Memory B cell (primary cell): ENCODE data around the gene ELAVL3.
A peak's percentile ranks its signal among the peaks of the same experiment; 100 is the strongest.
"Not testable (repeated sequence)": the region's sequence is repeated elsewhere in the genome, so short reads cannot be mapped to it uniquely, and the experiment has no call there.

Experiments used
- ATAC-seq: fragments of 150-1000 bp; cut with Tn5 transposase; 2 replicates; pipeline ENCODE4 v1.10.0; 2021; ENCODE audit warnings: low read depth, mild to moderate bottlenecking, moderate library complexity
- DNase-seq, 2 donors: peaks; one replicate each; pipeline ENCODE4 v3.0.0; 2022; ENCODE audit warnings: low spot score in 2 of 2
- H3K27ac Mint-ChIP-seq: one replicate; pipeline ENCODE4 v1.8.0; 2022; ENCODE audit warnings: mild to moderate bottlenecking, moderate library complexity, mixed read lengths
- H3K27me3 Mint-ChIP-seq: one replicate; pipeline ENCODE4 v1.8.0; 2022; ENCODE audit warnings: mixed read lengths
- H3K36me3 Mint-ChIP-seq: one replicate; pipeline ENCODE4 v1.8.0; 2022; ENCODE audit warnings: mild to moderate bottlenecking, mixed read lengths
- H3K4me1 Mint-ChIP-seq: one replicate; pipeline ENCODE4 v1.8.0; 2022; ENCODE audit warnings: mixed read lengths
- H3K4me3 Mint-ChIP-seq: one replicate; pipeline ENCODE4 v1.8.0; 2022; ENCODE audit warnings: mild to moderate bottlenecking, moderate library complexity, mixed read lengths
- H3K9me3 Mint-ChIP-seq: one replicate; pipeline ENCODE4 v1.8.0; 2022; ENCODE audit warnings: mixed read lengths

ELAVL3 gene

GRCh38 chr19:11458236-11458900 lies 22.5 kb downstream of the ELAVL3 start:
- Mint-ChIP-seq H3K9me3 (no peaks in the 10 kb centered on the region), H3K27me3 (peaks cover 16% of the 10 kb centered on the region), H3K4me1 (peaks cover 2% of the 10 kb centered on the region), H3K4me3 (no peak overlapping the region), H3K36me3 (no peaks in the 10 kb centered on the region), H3K27ac (no peak overlapping the region)
- no peak for ATAC-seq
- DNase-seq = no peak

GRCh38 chr19:11457831-11458230 lies 23.0 kb downstream of the ELAVL3 start:
- ATAC-seq (no peak), DNase-seq (no peak)
- Mint-ChIP-seq H3K4me3 (no peak overlapping the region), H3K4me1 (peaks cover 5% of the 10 kb centered on the region), H3K27me3 (peaks cover 17% of the 10 kb centered on the region), H3K9me3 (no peaks in the 10 kb centered on the region), H3K27ac (no peak overlapping the region), H3K36me3 (no peaks in the 10 kb centered on the region)

- no peak for ATAC-seq
- Mint-ChIP-seq H3K4me1 (peaks cover 9% of the 10 kb centered on the region), H3K9me3 (no peaks in the 10 kb centered on the region), H3K36me3 (no peaks in the 10 kb centered on the region), H3K4me3 (no peak overlapping the region), H3K27ac (no peak overlapping the region), H3K27me3 (peaks cover 19% of the 10 kb centered on the region)
- DNase-seq = no peak
Measured at GRCh38 chr19:11457115-11457514, 23.7 kb downstream of the ELAVL3 start.

- no peak overlapping the region for H3K4me3 Mint-ChIP-seq
- H3K27ac Mint-ChIP-seq = no peak overlapping the region
- ATAC-seq (no peak), DNase-seq (no peak)
- peaks cover 12% of the 10 kb centered on the region for H3K4me1 Mint-ChIP-seq
- peaks cover 19% of the 10 kb centered on the region for H3K27me3 Mint-ChIP-seq
- H3K9me3 Mint-ChIP-seq = no peaks in the 10 kb centered on the region
- no peaks in the 10 kb centered on the region for H3K36me3 Mint-ChIP-seq
Measured at GRCh38 chr19:11456659-11457058, 24.2 kb downstream of the ELAVL3 start.

GRCh38 chr19:11455233-11455554 lies 25.7 kb downstream of the ELAVL3 start:
- not testable (repeated sequence) for H3K27ac Mint-ChIP-seq, DNase-seq, ATAC-seq, H3K4me3 Mint-ChIP-seq, H3K36me3 Mint-ChIP-seq, H3K9me3 Mint-ChIP-seq
- peaks cover 13% of the 10 kb centered on the region for H3K27me3 Mint-ChIP-seq
- peaks cover 12% of the 10 kb centered on the region for H3K4me1 Mint-ChIP-seq

- ATAC-seq = peak; percentile 63
- H3K36me3 Mint-ChIP-seq = peaks cover 9% of the 10 kb centered on the region
- H3K27me3 Mint-ChIP-seq = peaks cover 7% of the 10 kb centered on the region
- no peak overlapping the region for H3K27ac Mint-ChIP-seq
- no peak for DNase-seq
- H3K4me1 Mint-ChIP-seq = peaks cover 12% of the 10 kb centered on the region
- no peaks in the 10 kb centered on the region for H3K9me3 Mint-ChIP-seq
- no peak overlapping the region for H3K4me3 Mint-ChIP-seq
Measured at GRCh38 chr19:11453468-11454341, 27.1 kb downstream of the ELAVL3 start.

- no peak overlapping the region for H3K27ac Mint-ChIP-seq
- ATAC-seq (no peak), DNase-seq (no peak)
- peaks cover 9% of the 10 kb centered on the region for H3K36me3 Mint-ChIP-seq
- peaks cover 4% of the 10 kb centered on the region for H3K27me3 Mint-ChIP-seq
- H3K9me3 Mint-ChIP-seq = no peaks in the 10 kb centered on the region
- H3K4me1 Mint-ChIP-seq = peaks cover 12% of the 10 kb centered on the region
- peak overlapping the region; percentile 16 for H3K4me3 Mint-ChIP-seq
Measured at GRCh38 chr19:11452620-11453310, 28.1 kb downstream of the ELAVL3 start.

- Mint-ChIP-seq H3K27me3 (peaks cover 4% of the 10 kb centered on the region), H3K4me1 (peaks cover 12% of the 10 kb centered on the region), H3K4me3 (peak overlapping the region; percentile 16), H3K27ac (no peak overlapping the region), H3K36me3 (peaks cover 10% of the 10 kb centered on the region), H3K9me3 (no peaks in the 10 kb centered on the region)
- DNase-seq (no peak), ATAC-seq (peak; percentile 34)
Measured at GRCh38 chr19:11451871-11452619, 28.8 kb downstream of the ELAVL3 start.

GRCh38 chr19:11451327-11451870 lies 29.4 kb downstream of the ELAVL3 start:
- peaks cover 16% of the 10 kb centered on the region for H3K4me1 Mint-ChIP-seq
- peaks cover 4% of the 10 kb centered on the region for H3K27me3 Mint-ChIP-seq
- DNase-seq = no peak
- H3K9me3 Mint-ChIP-seq = no peaks in the 10 kb centered on the region
- H3K27ac Mint-ChIP-seq = no peak overlapping the region
- no peak for ATAC-seq
- no peak overlapping the region for H3K4me3 Mint-ChIP-seq
- peaks cover 14% of the 10 kb centered on the region for H3K36me3 Mint-ChIP-seq

GRCh38 chr19:11450570-11451326 lies 30.1 kb downstream of the ELAVL3 start:
- Mint-ChIP-seq H3K9me3 (no peaks in the 10 kb centered on the region), H3K4me3 (no peak overlapping the region), H3K27me3 (peaks cover 4% of the 10 kb centered on the region), H3K4me1 (peaks cover 16% of the 10 kb centered on the region), H3K36me3 (peaks cover 14% of the 10 kb centered on the region), H3K27ac (no peak overlapping the region)
- no peak for ATAC-seq
- DNase-seq = no peak

GRCh38 chr19:11448923-11449554 lies 31.8 kb downstream of the ELAVL3 start:
- H3K9me3 Mint-ChIP-seq = no peaks in the 10 kb centered on the region
- no peak overlapping the region for H3K27ac Mint-ChIP-seq
- ATAC-seq (no peak), DNase-seq (no peak)
- H3K4me3 Mint-ChIP-seq = no peak overlapping the region
- H3K27me3 Mint-ChIP-seq = peaks cover 4% of the 10 kb centered on the region
- peaks cover 18% of the 10 kb centered on the region for H3K4me1 Mint-ChIP-seq
- H3K36me3 Mint-ChIP-seq = peaks cover 24% of the 10 kb centered on the region

- ATAC-seq (no peak), DNase-seq (no peak)
- Mint-ChIP-seq H3K36me3 (peaks cover 26% of the 10 kb centered on the region), H3K27me3 (peaks cover 3% of the 10 kb centered on the region), H3K27ac (no peak overlapping the region), H3K4me3 (no peak overlapping the region), H3K9me3 (no peaks in the 10 kb centered on the region), H3K4me1 (peaks cover 16% of the 10 kb centered on the region)
Measured at GRCh38 chr19:11448410-11448809, 32.4 kb downstream of the ELAVL3 start.
